ENCODE data around the gene SATB1. TPM values are rescaled to one million over a fixed set of nuclear protein-coding genes. Genes with fewer than 3 reads are reported as not detected.

Gene SATB1
- total RNA-seq, 1 donor from 2014 or later, result 28.2 TPM

- Mint-ChIP-seq H3K27me3 (ENCODE audit: unreplicated experiment) (no peaks in the 10 kb centered on the region), H3K27ac (ENCODE audit: unreplicated experiment) (no peak overlapping the region), H3K4me3 (ENCODE audit: unreplicated experiment) (no peak overlapping the region), H3K9me3 (ENCODE audit: unreplicated experiment) (no peaks in the 10 kb centered on the region), H3K4me1 (ENCODE audit: unreplicated experiment) (no peaks in the 10 kb centered on the region), H3K36me3 (ENCODE audit: low read depth, unreplicated experiment) (no peaks in the 10 kb centered on the region)
- no peak for DNase-seq (ENCODE audit: low spot score)
- no peak for TF ChIP-seq CTCF (IDR thresholded peaks at IDR 0.05; ENCODE audit: unreplicated experiment)
These were observed 48.5 kb downstream of the SATB1 start for GRCh38 chr3:18376682-18377081.

GRCh38 chr3:18372786-18373405 lies 52.2 kb downstream of the SATB1 start:
- no peak for DNase-seq (ENCODE audit: low spot score)
- no peaks in the 10 kb centered on the region for H3K36me3 Mint-ChIP-seq (ENCODE audit: low read depth, unreplicated experiment)
- H3K4me1 Mint-ChIP-seq (ENCODE audit: unreplicated experiment), result peaks cover 3% of the 10 kb centered on the region
- H3K9me3 Mint-ChIP-seq (ENCODE audit: unreplicated experiment), result no peaks in the 10 kb centered on the region
- H3K4me3 Mint-ChIP-seq (ENCODE audit: unreplicated experiment), result no peak overlapping the region
- no peaks in the 10 kb centered on the region for H3K27me3 Mint-ChIP-seq (ENCODE audit: unreplicated experiment)
- TF ChIP-seq CTCF (IDR thresholded peaks at IDR 0.05; ENCODE audit: unreplicated experiment), result no peak
- H3K27ac Mint-ChIP-seq (ENCODE audit: unreplicated experiment), result no peak overlapping the region

GRCh38 chr3:18370672-18371071 lies 54.5 kb downstream of the SATB1 start:
- H3K4me3 Mint-ChIP-seq (ENCODE audit: unreplicated experiment), result no peak overlapping the region
- no peaks in the 10 kb centered on the region for H3K36me3 Mint-ChIP-seq (ENCODE audit: low read depth, unreplicated experiment)
- DNase-seq (ENCODE audit: low spot score), result no peak
- H3K4me1 Mint-ChIP-seq (ENCODE audit: unreplicated experiment), result peaks cover 3% of the 10 kb centered on the region
- H3K27ac Mint-ChIP-seq (ENCODE audit: unreplicated experiment), result no peak overlapping the region
- no peaks in the 10 kb centered on the region for H3K9me3 Mint-ChIP-seq (ENCODE audit: unreplicated experiment)
- TF ChIP-seq CTCF (IDR thresholded peaks at IDR 0.05; ENCODE audit: unreplicated experiment), result no peak
- no peaks in the 10 kb centered on the region for H3K27me3 Mint-ChIP-seq (ENCODE audit: unreplicated experiment)

- TF ChIP-seq CTCF (IDR thresholded peaks at IDR 0.05; ENCODE audit: unreplicated experiment), result no peak
- Mint-ChIP-seq H3K27ac (ENCODE audit: unreplicated experiment) (no peak overlapping the region), H3K4me1 (ENCODE audit: unreplicated experiment) (peaks cover 3% of the 10 kb centered on the region), H3K36me3 (ENCODE audit: low read depth, unreplicated experiment) (no peaks in the 10 kb centered on the region), H3K9me3 (ENCODE audit: unreplicated experiment) (no peaks in the 10 kb centered on the region), H3K27me3 (ENCODE audit: unreplicated experiment) (no peaks in the 10 kb centered on the region), H3K4me3 (ENCODE audit: unreplicated experiment) (no peak overlapping the region)
- DNase-seq (ENCODE audit: low spot score), result no peak
These were observed 55.5 kb downstream of the SATB1 start for GRCh38 chr3:18369551-18370185.

GRCh38 chr3:18366258-18366657 lies 58.9 kb downstream of the SATB1 start:
- no peak for DNase-seq (ENCODE audit: low spot score)
- H3K36me3 Mint-ChIP-seq (ENCODE audit: low read depth, unreplicated experiment), result no peaks in the 10 kb centered on the region
- no peak overlapping the region for H3K4me3 Mint-ChIP-seq (ENCODE audit: unreplicated experiment)
- TF ChIP-seq CTCF (IDR thresholded peaks at IDR 0.05; ENCODE audit: unreplicated experiment), result no peak
- H3K9me3 Mint-ChIP-seq (ENCODE audit: unreplicated experiment), result no peaks in the 10 kb centered on the region
- H3K27ac Mint-ChIP-seq (ENCODE audit: unreplicated experiment), result no peak overlapping the region
- H3K4me1 Mint-ChIP-seq (ENCODE audit: unreplicated experiment), result peaks cover 3% of the 10 kb centered on the region
- H3K27me3 Mint-ChIP-seq (ENCODE audit: unreplicated experiment), result no peaks in the 10 kb centered on the region
